Keratinocyte (primary cell): ENCODE measurements around the gene CDH1. TPM values are rescaled to one million over a fixed set of nuclear protein-coding genes. Genes with fewer than 3 reads are reported as not detected.

Experiments
- DNase-seq: peaks from one replicate; pipeline ENCODE4 v3.0.0-alpha.2; 2011; ENCODE audit warnings: low read depth, missing footprints, low spot score
- FAIRE-seq: peaks from 2 replicates; lab custom pipeline; 2011; peaks lifted over from hg19 to GRCh38; lab: Jason Lieb, UNC
- H2AFZ ChIP-seq: 2 replicates; pipeline ENCODE4 v1.6.0; 2012; ENCODE audit warnings: low read length, control low read depth, inconsistent platforms; ENCODE audit not compliant: control insufficient read depth
- H3K27ac ChIP-seq: 2 replicates; pipeline ENCODE4 v1.5.1; 2011; ENCODE audit warnings: low read length; ENCODE audit not compliant: control insufficient read depth, insufficient read depth
- H3K27me3 ChIP-seq: 3 replicates; pipeline ENCODE4 v1.6.0; 2011; ENCODE audit warnings: low read length; ENCODE audit not compliant: control insufficient read depth, insufficient read depth; ENCODE audit errors: extremely low read depth
- H3K36me3 ChIP-seq, 2 experiments: 2 replicates in 1 of 2; 3 replicates in 1 of 2; pipeline ENCODE4 v1.5.1; 2011; ENCODE audit warnings: low read length in 2 of 2, mild to moderate bottlenecking in 1 of 2; ENCODE audit not compliant: control insufficient read depth in 2 of 2, insufficient read depth in 2 of 2; ENCODE audit errors: extremely low read depth in 1 of 2
- H3K4me1 ChIP-seq: 3 replicates; pipeline ENCODE4 v1.5.1; 2011; ENCODE audit warnings: low read length; ENCODE audit not compliant: control insufficient read depth, insufficient read depth; ENCODE audit errors: extremely low read depth
- H3K4me2 ChIP-seq: 3 replicates; pipeline ENCODE4 v1.6.0; 2011; ENCODE audit warnings: low read depth, low read length; ENCODE audit not compliant: control insufficient read depth, insufficient read depth; ENCODE audit errors: extremely low read depth
- H3K4me3 ChIP-seq, 3 experiments: fragments of 200-600 bp in 1 of 3; sonication (generic) in 1 of 3; 2 replicates in 2 of 3; 3 replicates in 1 of 3; pipeline ENCODE4 v1.5.1; 2011 to 2016; ENCODE audit warnings: low read length in 3 of 3, mild to moderate bottlenecking in 3 of 3, control low read depth in 2 of 3, inconsistent platforms in 1 of 3, low read depth in 1 of 3, mixed read lengths in 1 of 3, mixed run types in 1 of 3, moderate library complexity in 1 of 3; ENCODE audit not compliant: control insufficient read depth in 2 of 3, insufficient read depth in 2 of 3; ENCODE audit errors: extremely low read depth in 1 of 3
- H3K79me2 ChIP-seq: 2 replicates; pipeline ENCODE4 v1.6.0; 2012; ENCODE audit warnings: low read length; ENCODE audit not compliant: control insufficient read depth, insufficient read depth
- H3K9ac ChIP-seq: 3 replicates; pipeline ENCODE4 v1.6.0; 2011; ENCODE audit warnings: low read length; ENCODE audit not compliant: control insufficient read depth, insufficient read depth; ENCODE audit errors: extremely low read depth
- H3K9me1 ChIP-seq: 3 replicates; pipeline ENCODE4 v1.6.0; 2011; ENCODE audit warnings: low read length; ENCODE audit not compliant: control insufficient read depth, insufficient read depth; ENCODE audit errors: extremely low read depth
- H3K9me3 ChIP-seq: 2 replicates; pipeline ENCODE4 v1.5.1; 2012; ENCODE audit warnings: low read depth, low read length; ENCODE audit not compliant: control insufficient read depth
- H4K20me1 ChIP-seq: 3 replicates; pipeline ENCODE4 v1.6.0; 2011; ENCODE audit warnings: low read length; ENCODE audit not compliant: control insufficient read depth, insufficient read depth; ENCODE audit errors: extremely low read depth
- CTCF ChIP-seq, 3 experiments: IDR thresholded peaks in 1 of 3; conservative IDR thresholded peaks in 1 of 3; optimal IDR thresholded peaks in 1 of 3; 2 replicates in 2 of 3; 3 replicates in 1 of 3; pipeline versions ENCODE3 to v1.5.1; 2011; ENCODE audit warnings: low read length in 3 of 3, mild to moderate bottlenecking in 3 of 3, moderate library complexity in 2 of 3, control low read depth in 1 of 3, inconsistent platforms in 1 of 3; ENCODE audit not compliant: insufficient read depth in 2 of 3; ENCODE audit errors: extremely low read depth in 1 of 3
- EZH2 ChIP-seq: IDR thresholded peaks from one replicate; pipeline ENCODE4 v1.6.1; 2012; ENCODE audit warnings: inconsistent platforms, mild to moderate bottlenecking, low read length, moderate library complexity
- dilution Hi-C: fragments of 300-500 bp; cut with MboI; formaldehyde crosslinking; loops from one replicate; pipeline ENCODE4 v1.7.0; 2020; ENCODE audit warnings: low sequenced_read_pairs; ENCODE audit not compliant: extremely low pct_ligation_motif_present
- polyA plus RNA-seq, 5 experiments: library from polyadenylated mRNA; depleted of rRNA in 3 of 5; stranded (reverse) in 3 of 5; stranded (forward) in 1 of 5; unstranded in 1 of 5; fragments of >200 nt; gene quantifications; 1 replicate in 1 of 5; 2 replicates in 3 of 5; 3 replicates in 1 of 5; pipeline versions ENCODE4 v1.2.1 to v1.2.3, GENCODE V29; 2011 to 2012; ENCODE audit warnings: missing spikeins in 2 of 5, low read depth in 1 of 5, low replicate concordance in 1 of 5

The CDH1 gene
- polyA plus RNA-seq, 1 donor (not counting 4 experiments of a cell fraction or from before 2014, with no cell fraction given): 247 TPM

- peaks cover 13% of the 10 kb centered on the region for H3K4me1 ChIP-seq
- FAIRE-seq (no peak), DNase-seq (no peak)
- no peaks in the 10 kb centered on the region for H3K9me3 ChIP-seq
- H3K4me3 ChIP-seq: no peak overlapping the region
- dilution Hi-C loops: no loop called here
- peaks cover 2% of the 10 kb centered on the region for H4K20me1 ChIP-seq
- no peaks in the 10 kb centered on the region for H3K27me3 ChIP-seq
- no peak overlapping the region for H3K27ac ChIP-seq
- H3K79me2 ChIP-seq: peaks cover 43% of the 10 kb centered on the region
- H3K36me3 ChIP-seq: peaks cover 41 to 57% of the 10 kb centered on the region in 2 experiments
- no peak overlapping the region for H3K9ac ChIP-seq
- no peak overlapping the region for H2AFZ ChIP-seq
- peaks cover 2% of the 10 kb centered on the region for H3K9me1 ChIP-seq
- no peak overlapping the region for H3K4me2 ChIP-seq
- TF ChIP-seq CTCF (optimal IDR thresholded peaks at IDR 0.05 in 1 of 3, IDR thresholded peaks at IDR 0.05 in 1 of 3, conservative IDR thresholded peaks at IDR 0.05 in 1 of 3; ENCODE audit: extremely low read depth in 1 of 3, insufficient read depth in 2 of 3, low read length in 3 of 3) (no peak), EZH2 (no peak)
Observed at GRCh38 chr16:68806981-68807380, 69.9 kb downstream of the CDH1 start.

GRCh38 chr16:68814516-68814915 is 77.4 kb downstream of the CDH1 start:
- Histone ChIP-seq H3K36me3 (peaks cover 54 to 68% of the 10 kb centered on the region in 2 experiments), H3K4me3 (no peak overlapping the region), H3K4me2 (no peak overlapping the region), H3K79me2 (peaks cover 7% of the 10 kb centered on the region), H4K20me1 (peaks cover 9% of the 10 kb centered on the region), H3K4me1 (no peaks in the 10 kb centered on the region), H3K27me3 (no peaks in the 10 kb centered on the region), H2AFZ (no peak overlapping the region), H3K9ac (no peak overlapping the region), H3K9me1 (no peaks in the 10 kb centered on the region), H3K27ac (no peak overlapping the region), H3K9me3 (no peaks in the 10 kb centered on the region)
- no peak for FAIRE-seq
- no peak for DNase-seq
- dilution Hi-C loops: no loop called here
- no peak for TF ChIP-seq CTCF (optimal IDR thresholded peaks at IDR 0.05 in 1 of 3, IDR thresholded peaks at IDR 0.05 in 1 of 3, conservative IDR thresholded peaks at IDR 0.05 in 1 of 3; ENCODE audit: extremely low read depth in 1 of 3, insufficient read depth in 2 of 3, low read length in 3 of 3)
- no peak for TF ChIP-seq EZH2
